ENCODE data around the gene ATG5. TPM values are rescaled to one million over a fixed set of nuclear protein-coding genes. Genes with fewer than 3 reads are reported as not detected.
A peak's percentile ranks its signal among the peaks of the same experiment; 100 is the strongest.

ATG5 gene
- total RNA-seq, 4 donors from 2014 or later: 14.6 to 34.9 (median 25.3) TPM

GRCh38 chr6:106359959-106360409 is 34.4 kb upstream of the ATG5 start:
- peaks cover 0 to 62% (median 0%) of the 10 kb centered on the region in 4 donors for H3K27me3 ChIP-seq
- 23 to 24% methylated on average over 6 to 9 of the region's 12 CpGs for WGBS, 2 donors
- H3K36me3 ChIP-seq: no peaks in the 10 kb centered on the region
- H3K27ac ChIP-seq: peak overlapping the region in 2 of 4 donors; percentile 7 to 89
- DNase-seq: no peak
- no peaks in the 10 kb centered on the region for H3K9me3 ChIP-seq
- peaks cover 0 to 44% (median 8%) of the 10 kb centered on the region in 3 donors for H3K4me1 ChIP-seq
- no peak for TF ChIP-seq POLR2A (IDR thresholded peaks at IDR 0.05)
- TF ChIP-seq, protein P1, sequence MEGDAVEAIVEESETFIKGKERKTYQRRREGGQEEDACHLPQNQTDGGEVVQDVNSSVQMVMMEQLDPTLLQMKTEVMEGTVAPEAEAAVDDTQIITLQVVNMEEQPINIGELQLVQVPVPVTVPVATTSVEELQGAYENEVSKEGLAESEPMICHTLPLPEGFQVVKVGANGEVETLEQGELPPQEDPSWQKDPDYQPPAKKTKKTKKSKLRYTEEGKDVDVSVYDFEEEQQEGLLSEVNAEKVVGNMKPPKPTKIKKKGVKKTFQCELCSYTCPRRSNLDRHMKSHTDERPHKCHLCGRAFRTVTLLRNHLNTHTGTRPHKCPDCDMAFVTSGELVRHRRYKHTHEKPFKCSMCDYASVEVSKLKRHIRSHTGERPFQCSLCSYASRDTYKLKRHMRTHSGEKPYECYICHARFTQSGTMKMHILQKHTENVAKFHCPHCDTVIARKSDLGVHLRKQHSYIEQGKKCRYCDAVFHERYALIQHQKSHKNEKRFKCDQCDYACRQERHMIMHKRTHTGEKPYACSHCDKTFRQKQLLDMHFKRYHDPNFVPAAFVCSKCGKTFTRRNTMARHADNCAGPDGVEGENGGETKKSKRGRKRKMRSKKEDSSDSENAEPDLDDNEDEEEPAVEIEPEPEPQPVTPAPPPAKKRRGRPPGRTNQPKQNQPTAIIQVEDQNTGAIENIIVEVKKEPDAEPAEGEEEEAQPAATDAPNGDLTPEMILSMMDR (IDR thresholded peaks at IDR 0.05): no peak
- intact Hi-C loops (cut with DNase I): loop anchor here (10.0 kb wide), 1 partner anchor 85 kb away; no protein-coding TSS in a partner anchor
- peak overlapping the region; percentile 75 to 81 (median 77) for H3K4me3 ChIP-seq

GRCh38 chr6:106356378-106356777 is 30.8 kb upstream of the ATG5 start:
- WGBS, 2 donors: 59 to 67% methylated on average over 1 of the region's 1 CpG
- no peaks in the 10 kb centered on the region for H3K9me3 ChIP-seq
- TF ChIP-seq, protein P1 (IDR thresholded peaks at IDR 0.05): no peak
- TF ChIP-seq POLR2A (IDR thresholded peaks at IDR 0.05): no peak
- H3K36me3 ChIP-seq: no peaks in the 10 kb centered on the region
- peak overlapping the region in 1 of 4 donors; percentile 4 for H3K27ac ChIP-seq
- DNase-seq: no peak
- peaks cover 0 to 69% (median 0%) of the 10 kb centered on the region in 4 donors for H3K27me3 ChIP-seq
- intact Hi-C loops (cut with DNase I): no loop called here
- H3K4me3 ChIP-seq: no peak overlapping the region
- peaks cover 0 to 16% (median 8%) of the 10 kb centered on the region in 3 donors for H3K4me1 ChIP-seq

- Histone ChIP-seq H3K9me3 (no peaks in the 10 kb centered on the region), H3K27ac (no peak overlapping the region), H3K27me3 (peaks cover 0 to 7% (median 0%) of the 10 kb centered on the region in 4 donors), H3K36me3 (no peaks in the 10 kb centered on the region), H3K4me3 (no peak overlapping the region), H3K4me1 (peaks cover 0 to 22% (median 0%) of the 10 kb centered on the region in 3 donors)
- no peak for DNase-seq
- intact Hi-C loops (cut with DNase I): no loop called here
- WGBS, 2 donors: 70 to 77% methylated on average over 1 of the region's 1 CpG
- no peak for TF ChIP-seq POLR2A (IDR thresholded peaks at IDR 0.05)
- TF ChIP-seq, protein P1 (IDR thresholded peaks at IDR 0.05): no peak
Measured at GRCh38 chr6:106347219-106347618, 21.7 kb upstream of the ATG5 start.

DNA sequence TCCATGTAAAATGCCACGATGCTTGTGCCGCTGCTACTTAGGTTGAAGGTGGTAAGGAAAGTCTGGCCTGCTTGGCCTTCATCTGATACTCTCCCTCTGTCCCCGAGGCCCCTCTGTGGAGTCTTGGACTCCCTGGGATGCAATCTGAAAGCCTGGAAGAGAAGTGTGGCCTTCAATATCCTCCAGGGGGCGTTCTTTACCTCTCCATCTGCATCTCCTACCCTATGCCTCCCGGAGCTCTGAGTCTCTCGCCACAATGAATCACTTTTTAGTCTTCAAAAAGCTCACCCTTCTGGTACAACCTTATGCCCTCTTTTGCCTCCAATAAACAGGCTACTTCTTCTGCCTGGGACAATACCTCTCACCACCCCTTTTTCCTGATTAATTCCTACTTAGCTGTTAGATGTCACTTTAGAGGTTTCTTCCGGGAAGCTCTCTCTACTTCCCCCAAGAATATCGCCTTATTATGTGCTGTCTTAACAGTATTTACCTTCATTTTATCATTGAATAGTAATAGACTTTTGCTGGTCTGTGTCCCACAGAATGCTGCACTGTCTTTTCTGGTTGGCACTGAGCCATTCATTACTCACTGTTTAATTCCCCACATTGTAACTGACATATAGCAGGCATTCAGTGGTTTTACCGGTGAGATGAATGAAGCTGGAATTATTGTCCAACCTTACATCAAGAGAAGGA is 13.9 kb upstream of the ATG5 start:
- no peak for DNase-seq
- no peak for TF ChIP-seq POLR2A (IDR thresholded peaks at IDR 0.05)
- TF ChIP-seq, protein P1 (IDR thresholded peaks at IDR 0.05): peak; percentile 53 to 85 (median 68)
- Histone ChIP-seq H3K4me3 (peak overlapping the region in 1 of 4 donors; percentile 30), H3K27ac (peak overlapping the region in 2 of 4 donors; percentile 63 to 71), H3K27me3 (no peaks in the 10 kb centered on the region), H3K36me3 (no peaks in the 10 kb centered on the region), H3K4me1 (peaks cover 0 to 26% (median 4%) of the 10 kb centered on the region in 3 donors), H3K9me3 (no peaks in the 10 kb centered on the region)
- intact Hi-C loops (cut with DNase I): loop anchor here (5.0 kb wide), 1 partner anchor 638 kb away; no protein-coding TSS in a partner anchor
- 10 to 17% methylated on average over 9 of the region's 9 CpGs for WGBS, 2 donors

Data from esophagus squamous epithelium (tissue), 5 donors.